HEK293 (cell line): ENCODE results near the gene GIMD1.
A peak's percentile ranks its signal among the peaks of the same experiment; 100 is the strongest.

ENCODE experiments used
- CTCF ChIP-seq: fragments of 450-650 bp; formaldehyde crosslinking; IDR thresholded peaks from 2 replicates; pipeline ENCODE4 v1.5.1; 2016; ENCODE audit warnings: missing biosample characterization, missing genetic modification characterization
- ZBTB26 ChIP-seq: fragments of 450-650 bp; formaldehyde crosslinking; optimal IDR thresholded peaks from 2 replicates; pipeline ENCODE3; 2016; ENCODE audit warnings: missing biosample characterization, mild to moderate bottlenecking, missing genetic modification characterization
- ZNF26 ChIP-seq: fragments of 450-650 bp; formaldehyde crosslinking; IDR thresholded peaks from 2 replicates; pipeline ENCODE4 v1.5.1; 2016; ENCODE audit warnings: missing biosample characterization, missing genetic modification characterization
- ZNF398 ChIP-seq: fragments of 450-650 bp; formaldehyde crosslinking; IDR thresholded peaks from 2 replicates; pipeline ENCODE4 v1.5.1; 2017; ENCODE audit warnings: missing biosample characterization, missing genetic modification characterization

GRCh38 chr4:106315968-106316772 lies 52.4 kb downstream of the GIMD1 start, which contains the start of the genes AIMP1 and TBCK:
- TF ChIP-seq CTCF (tag by site-specific recombination): no peak
- no peak for TF ChIP-seq ZNF398 (tag by site-specific recombination)
- no peak for TF ChIP-seq ZNF26
- peak; percentile 28 for TF ChIP-seq ZBTB26
